Stimulated activated CD8-positive, alpha-beta memory T cell treated with anti-CD3 and anti-CD28 coated beads, Interleukin-12 subunit alpha, Interleukin-12 subunit beta, amount 100 ng/mL, for 1 hour (primary cell): Measurements from ENCODE around the gene RAC3.

Experiments used
- DNase-seq: peaks from one replicate; pipeline ENCODE4 v3.0.0-alpha.2; 2020; ENCODE audit warnings: low read depth

RAC3 gene

GRCh38 chr17:82055965-82056728 lies 24.7 kb downstream of the RAC3 start:
- DNase-seq, result no peak

GRCh38 chr17:82056729-82057621 lies 25.5 kb downstream of the RAC3 start:
- no peak for DNase-seq

GRCh38 chr17:82058230-82058854 lies 26.9 kb downstream of the RAC3 start:
- no peak for DNase-seq

GRCh38 chr17:82058855-82059249 lies 27.4 kb downstream of the RAC3 start:
- no peak for DNase-seq

- no peak for DNase-seq
Measured at GRCh38 chr17:82059272-82060000, 28.0 kb downstream of the RAC3 start.

GRCh38 chr17:82060001-82060380 lies 28.5 kb downstream of the RAC3 start:
- no peak for DNase-seq

GRCh38 chr17:82060614-82061013 lies 29.1 kb downstream of the RAC3 start:
- DNase-seq, result no peak

- DNase-seq, result no peak
Measured at GRCh38 chr17:82061047-82061925, 29.8 kb downstream of the RAC3 start.

- no peak for DNase-seq
Measured at GRCh38 chr17:82062076-82062983, 30.9 kb downstream of the RAC3 start.

- no peak for DNase-seq
Measured at GRCh38 chr17:82062984-82063368, 31.5 kb downstream of the RAC3 start.

GRCh38 chr17:82063424-82064415 lies 32.2 kb downstream of the RAC3 start:
- DNase-seq, result no peak

GRCh38 chr17:82064433-82065192 lies 33.1 kb downstream of the RAC3 start:
- no peak for DNase-seq

GRCh38 chr17:82065193-82065637 lies 33.7 kb downstream of the RAC3 start:
- DNase-seq, result no peak

GRCh38 chr17:82065638-82066303 lies 34.3 kb downstream of the RAC3 start, which contains the start of gene DUS1L:
Gene DUS1L (minus strand): TSS chr17:82065804. CDS start chr17:82065059, 745 bp downstream.
- DNase-seq, result peak; percentile 49

GRCh38 chr17:82070611-82071010 lies 39.1 kb downstream of the RAC3 start:
- DNase-seq, result no peak

- DNase-seq, result no peak
Measured at GRCh38 chr17:82072827-82073226, 41.3 kb downstream of the RAC3 start.

- no peak for DNase-seq
Measured at GRCh38 chr17:82073446-82073845, 42.0 kb downstream of the RAC3 start.
